CD4-positive, CD25-positive, alpha-beta regulatory T cell (primary cell): Measurements from ENCODE around the gene UGT2B28. TPM values are rescaled to one million over a fixed set of nuclear protein-coding genes. Genes with fewer than 3 reads are reported as not detected.
"Not testable (repeated sequence)": the region's sequence is repeated elsewhere in the genome, so short reads cannot be mapped to it uniquely, and the experiment has no call there.

Source experiments
- ATAC-seq, 2 donors: fragments of 150-1000 bp; cut with Tn5 transposase; one replicate each; pipeline ENCODE4 v1.10.0; 2021; ENCODE audit warnings: low read depth in 2 of 2, moderate number of reproducible peaks in 2 of 2, moderate library complexity in 1 of 2
- DNase-seq, 3 donors: peaks; one replicate each; pipeline versions ENCODE4 v3.0.0 to v3.0.0-alpha.2; 2012 to 2022; ENCODE audit warnings: mixed read lengths in 1 of 3
- H3K27ac ChIP-seq: one replicate; pipeline ENCODE4 v1.7.0; 2013; ENCODE audit warnings: mild to moderate bottlenecking, low read length; ENCODE audit not compliant: insufficient read depth, poor library complexity, severe bottlenecking
- H3K27me3 ChIP-seq: one replicate; pipeline ENCODE4 v1.7.0; 2013; ENCODE audit warnings: low read length; ENCODE audit not compliant: control insufficient read depth, insufficient read depth
- H3K36me3 ChIP-seq: one replicate; pipeline ENCODE4 v1.7.0; 2013; ENCODE audit warnings: mild to moderate bottlenecking, low read length, moderate library complexity; ENCODE audit not compliant: control insufficient read depth, insufficient read depth
- H3K4me1 ChIP-seq: 2 replicates; pipeline ENCODE4 v1.7.0; 2013; ENCODE audit warnings: mild to moderate bottlenecking, low read length; ENCODE audit not compliant: insufficient read depth, control insufficient read depth, poor library complexity, severe bottlenecking
- H3K4me3 ChIP-seq: one replicate; pipeline ENCODE4 v1.7.0; 2013; ENCODE audit warnings: low read depth, mild to moderate bottlenecking, low read length, moderate library complexity
- H3K9me3 ChIP-seq, 2 experiments: 1 replicate in 1 of 2; 2 replicates in 1 of 2; pipeline ENCODE4 v1.7.0; 2013; ENCODE audit warnings: low read length in 2 of 2, mild to moderate bottlenecking in 1 of 2, moderate library complexity in 1 of 2; ENCODE audit not compliant: control insufficient read depth in 2 of 2
- H3K27ac Mint-ChIP-seq, 3 donors: one replicate each; pipeline ENCODE4 v1.8.0; 2020 to 2022; ENCODE audit warnings: mild to moderate bottlenecking in 3 of 3, mixed read lengths in 3 of 3, moderate library complexity in 2 of 3
- H3K27me3 Mint-ChIP-seq: one replicate; pipeline ENCODE4 v1.8.0; 2022; ENCODE audit warnings: mild to moderate bottlenecking, mixed read lengths
- H3K36me3 Mint-ChIP-seq: one replicate; pipeline ENCODE4 v1.8.0; 2020; ENCODE audit warnings: mixed read lengths
- H3K4me1 Mint-ChIP-seq, 4 donors: one replicate each; pipeline ENCODE4 v1.8.0; 2020 to 2022; ENCODE audit warnings: mixed read lengths in 4 of 4, mild to moderate bottlenecking in 1 of 4
- H3K4me3 Mint-ChIP-seq, 4 donors: one replicate each; pipeline ENCODE4 v1.8.0; 2020 to 2022; ENCODE audit warnings: mild to moderate bottlenecking in 4 of 4, mixed read lengths in 4 of 4, moderate library complexity in 3 of 4
- H3K9me3 Mint-ChIP-seq, 7 donors: one replicate each; pipeline ENCODE4 v1.8.0; 2020 to 2022; ENCODE audit warnings: mixed read lengths in 7 of 7, mild to moderate bottlenecking in 3 of 7, moderate library complexity in 2 of 7
- polyA plus RNA-seq, 4 donors: library from polyadenylated mRNA; unstranded; fragments of 300-500 nt; fragmentation: Illumina TruSeq; gene quantifications; one replicate each; pipeline ENCODE4 v1.2.3, GENCODE V29; 2021
- total RNA-seq: library from RNA; stranded (reverse); gene quantifications from one replicate; pipeline ENCODE4 v1.2.3, GENCODE V29; 2022

The UGT2B28 gene
- total and polyA plus RNA-seq, 5 donors from 2014 or later = not detected

- not testable (repeated sequence) for H3K4me1 ChIP-seq, H3K27me3 ChIP-seq, H3K9me3 Mint-ChIP-seq, H3K4me3 Mint-ChIP-seq, H3K27me3 Mint-ChIP-seq, DNase-seq, H3K9me3 ChIP-seq, H3K27ac Mint-ChIP-seq, ATAC-seq, H3K4me3 ChIP-seq, H3K4me1 Mint-ChIP-seq, H3K36me3 Mint-ChIP-seq, H3K27ac ChIP-seq, H3K36me3 ChIP-seq
Measured at GRCh38 chr4:69268612-69269011, 11.7 kb upstream of the UGT2B28 start.

- H3K27ac Mint-ChIP-seq, H3K4me3 Mint-ChIP-seq, ATAC-seq, H3K27me3 ChIP-seq, H3K27ac ChIP-seq, H3K4me1 ChIP-seq, H3K9me3 Mint-ChIP-seq, H3K9me3 ChIP-seq, H3K27me3 Mint-ChIP-seq, H3K36me3 Mint-ChIP-seq, H3K36me3 ChIP-seq, H3K4me3 ChIP-seq, H3K4me1 Mint-ChIP-seq, DNase-seq: not testable (repeated sequence)
Measured at GRCh38 chr4:69296356-69296755, 16.1 kb downstream of the UGT2B28 start.

- DNase-seq, H3K36me3 Mint-ChIP-seq, H3K9me3 Mint-ChIP-seq, H3K27ac Mint-ChIP-seq, H3K27me3 Mint-ChIP-seq, H3K4me3 Mint-ChIP-seq, ATAC-seq, H3K4me1 ChIP-seq, H3K4me1 Mint-ChIP-seq, H3K4me3 ChIP-seq, H3K27ac ChIP-seq, H3K9me3 ChIP-seq, H3K27me3 ChIP-seq, H3K36me3 ChIP-seq: not testable (repeated sequence)
Measured at GRCh38 chr4:69308426-69309033, 28.3 kb downstream of the UGT2B28 start.

GRCh38 chr4:69309549-69310076 lies 29.3 kb downstream of the UGT2B28 start:
- H3K36me3 ChIP-seq, H3K4me3 Mint-ChIP-seq, H3K27me3 ChIP-seq, H3K27me3 Mint-ChIP-seq, H3K9me3 ChIP-seq, ATAC-seq, H3K9me3 Mint-ChIP-seq, H3K27ac ChIP-seq, DNase-seq, H3K4me1 Mint-ChIP-seq, H3K27ac Mint-ChIP-seq, H3K36me3 Mint-ChIP-seq, H3K4me1 ChIP-seq, H3K4me3 ChIP-seq: not testable (repeated sequence)

- not testable (repeated sequence) for H3K27me3 ChIP-seq, DNase-seq, H3K36me3 ChIP-seq, H3K27ac ChIP-seq, H3K9me3 ChIP-seq, H3K27me3 Mint-ChIP-seq, H3K4me1 ChIP-seq, H3K36me3 Mint-ChIP-seq, H3K27ac Mint-ChIP-seq, H3K4me1 Mint-ChIP-seq, H3K9me3 Mint-ChIP-seq, ATAC-seq, H3K4me3 Mint-ChIP-seq, H3K4me3 ChIP-seq
Measured at GRCh38 chr4:69310262-69310661, 30.0 kb downstream of the UGT2B28 start.

- not testable (repeated sequence) for H3K4me3 Mint-ChIP-seq, H3K27ac Mint-ChIP-seq, H3K27me3 ChIP-seq, H3K36me3 ChIP-seq, H3K27ac ChIP-seq, ATAC-seq, H3K36me3 Mint-ChIP-seq, H3K9me3 Mint-ChIP-seq, H3K4me1 ChIP-seq, H3K9me3 ChIP-seq, H3K4me1 Mint-ChIP-seq, H3K4me3 ChIP-seq, H3K27me3 Mint-ChIP-seq
- peak in 2 of 3 donors; percentile 3 to 27 for DNase-seq
Measured at GRCh38 chr4:69317669-69318298, 37.5 kb downstream of the UGT2B28 start.

GRCh38 chr4:69321153-69321729 lies 41.0 kb downstream of the UGT2B28 start:
- ATAC-seq (no peak), DNase-seq (no peak)
- H3K4me3 Mint-ChIP-seq = no peak overlapping the region
- Histone ChIP-seq H3K9me3 (no peaks in the 10 kb centered on the region), H3K27me3 (no peaks in the 10 kb centered on the region), H3K4me3 (no peak overlapping the region), H3K36me3 (no peaks in the 10 kb centered on the region), H3K27ac (no peak overlapping the region), H3K4me1 (no peaks in the 10 kb centered on the region)
- H3K36me3 Mint-ChIP-seq = no peaks in the 10 kb centered on the region
- peaks cover 0 to 1% (median 0%) of the 10 kb centered on the region in 7 donors for H3K9me3 Mint-ChIP-seq
- H3K4me1 Mint-ChIP-seq = no peaks in the 10 kb centered on the region
- no peaks in the 10 kb centered on the region for H3K27me3 Mint-ChIP-seq
- H3K27ac Mint-ChIP-seq = no peak overlapping the region

GRCh38 chr4:69322055-69322454 lies 41.8 kb downstream of the UGT2B28 start:
- peaks cover 0 to 1% (median 0%) of the 10 kb centered on the region in 7 donors for H3K9me3 Mint-ChIP-seq

More at GRCh38 chr4:69322055-69322454, 41.8 kb downstream of the UGT2B28 start:
- H3K27ac Mint-ChIP-seq = no peak overlapping the region
- H3K9me3 ChIP-seq = no peaks in the 10 kb centered on the region
- no peaks in the 10 kb centered on the region for H3K4me1 ChIP-seq
- no peaks in the 10 kb centered on the region for H3K36me3 Mint-ChIP-seq
- no peak overlapping the region for H3K4me3 Mint-ChIP-seq
- no peaks in the 10 kb centered on the region for H3K36me3 ChIP-seq
- H3K27me3 Mint-ChIP-seq = no peaks in the 10 kb centered on the region
- no peaks in the 10 kb centered on the region for H3K27me3 ChIP-seq
- no peaks in the 10 kb centered on the region for H3K4me1 Mint-ChIP-seq
- DNase-seq (no peak), ATAC-seq (no peak)
- no peak overlapping the region for H3K4me3 ChIP-seq
- no peak overlapping the region for H3K27ac ChIP-seq
